Pulmonary artery endothelial cell (primary cell): ENCODE data around the gene ADAM12. TPM values are rescaled to one million over a fixed set of nuclear protein-coding genes. Genes with fewer than 3 reads are reported as not detected.
A peak's percentile ranks its signal among the peaks of the same experiment; 100 is the strongest.

Source experiments
- DNase-seq: peaks from one replicate; pipeline ENCODE4 v3.0.0-alpha.2; 2011; ENCODE audit warnings: low read depth, low spot score
- total RNA-seq: library from RNA; depleted of rRNA; stranded (reverse); fragments of >200 nt; gene quantifications from 2 replicates; pipeline ENCODE4 v1.2.3, GENCODE V29; 2014

The ADAM12 gene
- total RNA-seq, 1 donor from 2014 or later = 0.13 TPM

DNA sequence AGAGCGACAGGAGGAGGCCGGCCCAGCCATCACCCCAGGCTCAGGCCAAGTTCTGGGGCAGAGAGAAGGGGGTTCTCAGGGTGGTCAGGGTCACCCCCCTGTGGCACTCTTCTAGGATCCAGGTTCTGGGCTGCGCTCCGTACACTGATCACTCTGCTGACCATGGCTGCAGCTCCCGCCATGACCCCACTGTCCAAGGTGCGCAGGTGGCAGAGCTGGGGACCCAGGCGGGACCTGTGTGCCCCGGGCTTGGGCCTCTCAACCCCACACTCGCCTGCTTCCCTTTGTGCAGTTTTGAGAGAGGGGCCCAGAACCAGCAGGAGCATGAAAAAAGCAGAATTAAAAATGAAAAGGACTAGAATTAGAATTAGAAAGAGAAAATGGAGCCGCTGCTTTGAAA, 264.8 kb downstream of the ADAM12 start:
- no peak for DNase-seq

GRCh38 chr10:126122881-126123280, 265.4 kb downstream of the ADAM12 start:
- DNase-seq = no peak

- no peak for DNase-seq
Measured at GRCh38 chr10:126119599-126119998, 268.7 kb downstream of the ADAM12 start.

GRCh38 chr10:126118476-126118875, 269.8 kb downstream of the ADAM12 start:
- no peak for DNase-seq

GRCh38 chr10:126117196-126117595, 271.1 kb downstream of the ADAM12 start:
- DNase-seq = no peak

GRCh38 chr10:126115886-126116285, 272.4 kb downstream of the ADAM12 start:
- DNase-seq = no peak

GRCh38 chr10:126114884-126115555, 273.3 kb downstream of the ADAM12 start:
- DNase-seq = no peak

DNA sequence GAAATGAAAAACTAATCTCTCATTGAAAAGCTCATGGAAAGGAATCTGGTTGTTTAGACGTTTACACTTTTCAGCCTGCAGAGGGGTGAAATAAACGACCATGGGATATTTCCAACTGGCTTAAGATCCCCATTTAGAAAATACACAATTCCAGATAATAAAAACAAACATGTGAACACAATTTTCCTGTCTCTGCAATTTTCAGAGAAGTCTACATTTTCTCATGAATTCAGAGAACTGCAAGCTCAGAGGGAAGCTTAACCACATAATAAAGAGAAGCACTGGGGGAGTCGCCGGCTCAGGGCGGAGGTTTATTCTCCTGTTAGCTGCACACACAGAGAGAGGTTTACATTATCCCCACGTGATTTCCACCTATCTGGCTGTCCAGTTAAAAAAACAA, 276.8 kb downstream of the ADAM12 start:
- DNase-seq = no peak

DNA sequence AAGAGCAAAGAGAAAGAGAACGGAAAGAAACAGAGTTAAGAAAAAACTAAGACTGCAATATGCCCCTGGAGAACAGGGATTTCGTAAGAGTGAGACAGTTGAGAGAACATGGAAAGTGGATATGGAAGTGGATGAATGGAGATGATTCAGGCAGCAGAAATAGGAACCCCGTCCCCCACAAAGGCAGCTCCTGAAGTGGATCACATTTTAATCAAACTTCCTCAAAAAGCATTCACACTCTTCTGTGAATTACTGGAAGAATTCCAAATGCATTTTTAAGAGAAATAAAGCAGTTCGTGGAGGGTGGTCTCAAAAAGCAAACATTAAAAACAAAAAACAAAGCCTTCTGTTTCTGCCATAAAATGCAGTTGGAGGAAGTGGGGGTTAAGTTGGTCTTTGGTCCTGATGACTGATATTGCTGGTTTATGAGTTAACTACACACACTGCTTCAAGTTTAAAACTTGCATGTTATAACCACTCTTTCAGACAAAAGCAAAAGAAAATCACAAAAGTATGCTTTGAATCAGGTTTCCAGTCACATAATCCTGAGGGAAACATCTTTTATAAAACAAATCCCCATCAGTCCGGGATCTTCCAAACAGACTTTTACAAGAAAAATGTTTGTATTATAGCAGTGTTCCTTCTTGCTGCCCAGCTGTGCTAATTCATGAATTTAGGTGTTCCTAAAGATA, 277.6 kb downstream of the ADAM12 start:
- no peak for DNase-seq

DNA sequence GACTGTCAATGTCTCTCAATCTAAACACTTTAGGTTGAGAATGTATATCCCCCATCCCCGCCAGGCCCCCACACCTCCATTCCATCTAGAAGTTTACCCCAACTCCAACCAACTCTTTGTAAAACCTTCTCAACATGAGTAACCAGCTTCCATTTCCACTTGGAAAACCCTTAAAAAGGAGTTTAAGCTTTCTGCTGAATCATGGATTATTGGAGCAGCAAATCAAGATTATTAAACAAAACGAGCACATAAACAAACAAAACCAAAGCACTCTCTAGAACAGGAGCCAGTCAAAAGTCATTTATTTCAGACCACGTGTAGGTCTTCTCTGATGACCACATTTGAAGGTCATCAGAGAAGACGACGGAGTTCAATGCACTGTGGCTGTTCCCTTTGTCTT, 278.4 kb downstream of the ADAM12 start:
- DNase-seq = no peak

GRCh38 chr10:126108693-126109092, 279.6 kb downstream of the ADAM12 start:
- no peak for DNase-seq

DNA sequence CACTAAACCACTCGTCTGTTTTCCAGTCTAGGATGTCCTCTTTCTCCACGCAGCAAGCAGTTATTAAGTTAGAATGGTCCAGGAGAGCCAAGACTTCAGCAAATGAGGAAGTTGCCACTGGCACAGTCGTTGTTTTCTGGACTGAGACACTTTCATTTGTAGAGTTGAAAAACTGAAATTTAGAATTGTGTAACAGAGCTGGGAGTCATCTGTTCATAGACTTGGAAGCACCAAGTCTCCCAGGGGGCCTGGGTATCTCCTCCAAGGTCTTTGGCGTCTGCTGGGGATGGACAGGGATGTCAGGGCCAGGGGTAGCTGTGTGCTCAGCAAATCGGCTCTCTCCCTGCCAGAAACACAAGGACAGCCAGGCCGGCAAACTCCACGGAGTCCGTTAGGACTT, 283.5 kb downstream of the ADAM12 start:
- DNase-seq = no peak

- DNase-seq = no peak
Measured at GRCh38 chr10:126102636-126103035, 285.6 kb downstream of the ADAM12 start.

GRCh38 chr10:126101736-126102135, 286.5 kb downstream of the ADAM12 start:
- no peak for DNase-seq

- DNase-seq = no peak
Measured at GRCh38 chr10:126101325-126101724, 287.0 kb downstream of the ADAM12 start.

GRCh38 chr10:126099366-126099765, 288.9 kb downstream of the ADAM12 start:
- no peak for DNase-seq

DNA sequence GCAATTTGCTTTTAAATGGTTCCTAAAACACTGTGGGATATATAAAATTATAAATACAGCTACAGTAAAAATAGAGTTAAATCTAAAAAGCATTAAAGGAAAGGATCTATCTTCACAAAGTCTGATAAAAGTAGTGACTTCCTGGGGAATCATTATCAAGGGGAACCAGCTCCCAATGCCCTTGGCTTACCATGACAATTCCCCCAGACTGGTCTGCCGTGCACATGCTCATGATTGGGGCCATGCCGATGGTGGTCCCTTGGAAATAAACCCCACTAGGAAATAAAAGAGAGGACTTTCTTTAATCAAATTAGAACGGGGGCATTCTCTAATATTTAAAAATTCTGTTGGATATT, 290.1 kb downstream of the ADAM12 start:
- no peak for DNase-seq

GRCh38 chr10:126097558-126098225, 290.6 kb downstream of the ADAM12 start:
- DNase-seq = no peak

GRCh38 chr10:126094537-126094936, 293.7 kb downstream of the ADAM12 start:
- no peak for DNase-seq

GRCh38 chr10:126092366-126093215, 295.7 kb downstream of the ADAM12 start:
- no peak for DNase-seq

DNA sequence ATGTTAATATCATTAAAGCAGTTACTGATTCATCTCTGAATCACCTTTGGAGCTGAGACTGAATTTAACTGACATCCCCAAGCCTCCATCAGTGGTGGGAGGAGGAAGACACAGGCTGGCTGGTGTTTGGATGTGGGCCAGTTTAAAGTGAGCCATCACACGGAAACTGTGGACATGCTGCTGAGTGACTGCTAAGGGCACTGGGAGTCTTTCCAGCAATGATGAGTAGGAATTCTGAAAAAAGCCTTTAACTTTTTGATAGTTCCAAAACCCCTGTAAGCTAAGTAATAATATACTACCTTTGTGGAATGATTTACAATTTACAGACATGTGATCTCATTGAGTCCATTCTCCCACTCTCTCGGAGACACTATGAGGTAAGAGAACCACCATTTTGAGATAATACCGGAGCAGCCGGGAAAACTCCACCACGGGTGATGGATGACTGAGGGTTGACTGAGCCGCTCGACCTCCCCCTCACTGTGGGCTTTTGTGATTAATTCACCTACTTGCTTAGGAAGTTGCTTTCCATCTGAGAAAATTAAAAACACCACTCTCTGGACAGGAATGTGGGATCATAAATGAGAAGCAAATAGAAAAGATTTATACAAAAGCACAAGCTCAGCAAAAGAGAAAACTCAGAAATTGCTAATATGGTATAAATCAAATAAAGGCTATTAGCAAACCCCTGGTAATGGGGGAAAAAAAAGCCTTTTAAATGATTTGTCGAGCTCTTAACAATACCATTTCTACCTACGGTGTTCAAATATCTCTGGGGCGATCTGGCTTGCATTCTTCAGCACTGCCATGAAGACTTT, 297.2 kb downstream of the ADAM12 start:
- DNase-seq = peak; percentile 4
